OCI-LY1 (cell line): ENCODE results near the gene MACF1.

ENCODE experiments used
- EZH2 ChIP-seq: fragments of 200-600 bp; sonication (generic), shearing (Covaris generic); IDR thresholded peaks from 2 replicates; pipeline ENCODE4 v1.8.0; 2017; ENCODE audit warnings: borderline replicate concordance, mixed run types, mild to moderate bottlenecking, antibody characterized with exemption, low read length, moderate library complexity, mixed read lengths
- TF ChIP-seq, protein P1 (sequence below): fragments of 200-600 bp; sonication (generic), shearing (Covaris generic); IDR thresholded peaks from 2 replicates; pipeline ENCODE4 v1.5.1; 2017; ENCODE audit warnings: mild to moderate bottlenecking, antibody characterized with exemption, low read length, moderate library complexity, mixed read lengths

DNA sequence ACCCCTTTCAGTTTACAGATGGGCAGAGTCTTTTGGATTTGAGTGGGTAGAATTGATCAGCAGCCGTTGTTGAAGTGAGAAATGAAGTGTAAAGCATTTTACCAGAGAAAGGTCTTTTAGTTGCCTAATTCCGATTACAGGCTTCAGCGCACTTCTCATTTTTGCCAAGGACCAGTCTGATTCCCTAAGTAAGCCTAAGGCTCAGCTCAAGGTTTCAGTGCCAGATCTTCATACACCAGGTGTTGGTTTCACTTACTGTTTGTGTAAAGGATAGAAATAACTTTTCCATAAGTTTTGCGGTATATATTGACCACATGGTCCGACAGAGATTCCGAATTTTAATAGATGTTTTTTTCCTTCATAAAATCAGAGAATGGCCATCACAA lies 203.0 kb downstream of the MACF1 start:
- no peak for TF ChIP-seq EZH2
- TF ChIP-seq, protein P1, sequence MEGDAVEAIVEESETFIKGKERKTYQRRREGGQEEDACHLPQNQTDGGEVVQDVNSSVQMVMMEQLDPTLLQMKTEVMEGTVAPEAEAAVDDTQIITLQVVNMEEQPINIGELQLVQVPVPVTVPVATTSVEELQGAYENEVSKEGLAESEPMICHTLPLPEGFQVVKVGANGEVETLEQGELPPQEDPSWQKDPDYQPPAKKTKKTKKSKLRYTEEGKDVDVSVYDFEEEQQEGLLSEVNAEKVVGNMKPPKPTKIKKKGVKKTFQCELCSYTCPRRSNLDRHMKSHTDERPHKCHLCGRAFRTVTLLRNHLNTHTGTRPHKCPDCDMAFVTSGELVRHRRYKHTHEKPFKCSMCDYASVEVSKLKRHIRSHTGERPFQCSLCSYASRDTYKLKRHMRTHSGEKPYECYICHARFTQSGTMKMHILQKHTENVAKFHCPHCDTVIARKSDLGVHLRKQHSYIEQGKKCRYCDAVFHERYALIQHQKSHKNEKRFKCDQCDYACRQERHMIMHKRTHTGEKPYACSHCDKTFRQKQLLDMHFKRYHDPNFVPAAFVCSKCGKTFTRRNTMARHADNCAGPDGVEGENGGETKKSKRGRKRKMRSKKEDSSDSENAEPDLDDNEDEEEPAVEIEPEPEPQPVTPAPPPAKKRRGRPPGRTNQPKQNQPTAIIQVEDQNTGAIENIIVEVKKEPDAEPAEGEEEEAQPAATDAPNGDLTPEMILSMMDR = no peak
